ENCODE measurements around the gene KSR1.

Gene KSR1

DNA sequence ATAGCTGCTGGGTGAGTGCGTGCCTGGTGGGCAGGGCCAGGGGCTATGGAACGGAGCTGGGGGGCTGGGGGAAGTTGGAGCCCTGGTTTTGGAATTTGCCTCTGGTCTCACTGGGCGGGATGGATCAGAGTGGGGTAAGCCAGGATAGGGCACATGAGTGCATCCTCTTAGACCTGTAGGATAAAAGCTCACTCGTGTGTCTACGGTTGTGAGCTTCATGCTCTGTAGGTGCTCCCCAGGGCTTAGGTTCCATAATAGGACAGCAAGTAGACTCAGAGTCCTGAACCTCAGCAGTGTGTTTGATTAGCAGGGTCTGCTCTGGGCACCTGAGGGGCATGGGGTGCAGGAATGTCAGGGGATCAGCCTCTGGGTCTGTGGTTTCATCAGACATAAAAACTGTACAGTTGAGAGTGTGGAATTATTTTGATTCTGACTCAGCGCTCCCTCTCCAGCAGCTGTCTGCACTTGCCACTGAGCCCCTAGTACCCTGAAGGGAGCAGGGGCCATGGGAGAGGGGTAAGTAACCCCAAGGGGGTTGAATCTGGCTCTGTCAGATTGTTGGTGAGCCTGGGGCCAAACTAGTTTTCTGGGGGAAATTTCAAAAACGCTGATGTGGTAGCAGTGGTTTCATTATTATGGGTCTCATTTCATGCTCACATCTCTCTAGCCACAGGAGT, 90.5 kb downstream of the KSR1 start:
- DNase-seq (ENCODE audit: extremely low read depth, low read depth): no peak

DNA sequence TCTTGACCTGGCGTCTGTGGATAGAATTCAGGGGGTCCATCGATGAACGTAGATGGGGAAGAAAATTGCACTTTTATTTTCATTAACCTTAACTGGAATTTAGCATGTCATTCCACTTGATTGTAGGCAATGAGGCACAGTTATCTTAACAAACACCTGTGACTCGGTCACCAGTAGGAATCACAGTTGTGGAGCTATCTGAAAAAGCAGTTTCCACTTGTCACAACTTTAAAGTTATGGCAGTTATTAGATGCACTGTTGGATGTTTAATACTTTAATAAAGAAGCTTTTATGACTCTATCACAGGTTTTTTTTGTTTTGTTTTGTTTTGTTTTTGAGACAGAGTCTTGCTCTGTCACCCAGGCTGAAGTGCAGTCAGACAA, 91.0 kb downstream of the KSR1 start:
- TF ChIP-seq, protein P1, sequence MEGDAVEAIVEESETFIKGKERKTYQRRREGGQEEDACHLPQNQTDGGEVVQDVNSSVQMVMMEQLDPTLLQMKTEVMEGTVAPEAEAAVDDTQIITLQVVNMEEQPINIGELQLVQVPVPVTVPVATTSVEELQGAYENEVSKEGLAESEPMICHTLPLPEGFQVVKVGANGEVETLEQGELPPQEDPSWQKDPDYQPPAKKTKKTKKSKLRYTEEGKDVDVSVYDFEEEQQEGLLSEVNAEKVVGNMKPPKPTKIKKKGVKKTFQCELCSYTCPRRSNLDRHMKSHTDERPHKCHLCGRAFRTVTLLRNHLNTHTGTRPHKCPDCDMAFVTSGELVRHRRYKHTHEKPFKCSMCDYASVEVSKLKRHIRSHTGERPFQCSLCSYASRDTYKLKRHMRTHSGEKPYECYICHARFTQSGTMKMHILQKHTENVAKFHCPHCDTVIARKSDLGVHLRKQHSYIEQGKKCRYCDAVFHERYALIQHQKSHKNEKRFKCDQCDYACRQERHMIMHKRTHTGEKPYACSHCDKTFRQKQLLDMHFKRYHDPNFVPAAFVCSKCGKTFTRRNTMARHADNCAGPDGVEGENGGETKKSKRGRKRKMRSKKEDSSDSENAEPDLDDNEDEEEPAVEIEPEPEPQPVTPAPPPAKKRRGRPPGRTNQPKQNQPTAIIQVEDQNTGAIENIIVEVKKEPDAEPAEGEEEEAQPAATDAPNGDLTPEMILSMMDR (IDR thresholded peaks at IDR 0.05; ENCODE audit: low read depth, low read length, missing control alignments): no peak
- H3K4me3 ChIP-seq (replicated peaks; ENCODE audit: low read depth, low read length): no peak overlapping the region

More for the DNA sequence above, 90.5 kb downstream of the KSR1 start:
- H3K4me3 ChIP-seq (replicated peaks; ENCODE audit: low read depth, low read length): no peak overlapping the region
- TF ChIP-seq, protein P1 (IDR thresholded peaks at IDR 0.05; ENCODE audit: low read depth, low read length, missing control alignments): no peak

DNA sequence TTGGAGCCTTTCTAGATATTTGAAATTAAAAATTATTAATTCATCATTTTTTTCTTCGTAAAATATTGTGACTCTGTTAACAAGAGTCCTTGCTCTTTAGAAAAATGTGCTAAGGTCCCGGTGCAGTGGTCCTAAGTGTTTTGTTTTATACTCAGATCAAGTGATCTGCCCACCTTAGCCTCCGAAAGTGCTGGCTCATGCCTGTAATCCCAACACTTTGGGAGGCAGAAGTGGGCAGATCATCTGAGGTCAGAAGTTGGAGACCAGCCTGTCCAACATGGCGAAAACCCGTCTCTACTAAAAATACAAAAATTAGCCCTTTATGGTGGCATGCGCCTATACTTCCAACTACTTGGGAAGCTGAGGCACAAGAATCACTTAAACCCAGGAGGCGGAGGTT, 92.1 kb downstream of the KSR1 start:
- H3K4me3 ChIP-seq (replicated peaks; ENCODE audit: low read depth, low read length): no peak overlapping the region
- no peak for DNase-seq (ENCODE audit: extremely low read depth, low read depth)
- TF ChIP-seq, protein P1 (IDR thresholded peaks at IDR 0.05; ENCODE audit: low read depth, low read length, missing control alignments): no peak

More for the DNA sequence above, 91.0 kb downstream of the KSR1 start:
- no peak for DNase-seq (ENCODE audit: extremely low read depth, low read depth)

DNA sequence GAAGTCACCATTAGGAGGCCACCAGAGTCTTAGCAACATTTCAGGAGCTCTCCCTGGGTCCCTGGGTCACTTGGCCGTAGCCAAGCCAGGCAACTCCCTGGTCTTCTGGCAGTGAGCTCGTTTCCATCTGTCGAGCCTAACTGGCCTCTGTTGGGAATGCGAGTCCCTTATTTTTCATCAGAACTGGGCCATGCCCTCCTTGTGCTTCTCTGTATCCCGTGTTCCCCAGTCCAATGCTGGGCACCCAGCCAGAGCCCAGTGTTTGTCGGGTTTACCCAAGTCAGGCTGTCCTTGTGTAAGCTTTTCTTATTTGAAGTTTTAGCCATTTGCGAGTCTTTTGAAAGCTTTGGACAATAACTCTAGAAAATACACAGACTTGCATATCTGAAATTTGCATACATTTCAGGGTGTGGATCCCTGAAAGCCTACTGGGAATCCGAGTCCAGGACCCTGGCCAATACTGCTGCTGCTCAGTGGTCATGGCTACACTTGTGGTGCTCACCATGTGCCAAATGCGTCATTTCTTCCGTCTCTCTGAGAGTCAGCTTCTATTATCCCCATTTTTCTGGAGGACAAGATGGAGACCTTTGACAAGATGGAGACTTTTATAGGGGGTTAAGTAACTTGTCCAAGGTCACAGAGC, 93.1 kb downstream of the KSR1 start:
- no peak for DNase-seq (ENCODE audit: extremely low read depth, low read depth)
- TF ChIP-seq, protein P1 (IDR thresholded peaks at IDR 0.05; ENCODE audit: low read depth, low read length, missing control alignments): no peak
- no peak overlapping the region for H3K4me3 ChIP-seq (replicated peaks; ENCODE audit: low read depth, low read length)

DNA sequence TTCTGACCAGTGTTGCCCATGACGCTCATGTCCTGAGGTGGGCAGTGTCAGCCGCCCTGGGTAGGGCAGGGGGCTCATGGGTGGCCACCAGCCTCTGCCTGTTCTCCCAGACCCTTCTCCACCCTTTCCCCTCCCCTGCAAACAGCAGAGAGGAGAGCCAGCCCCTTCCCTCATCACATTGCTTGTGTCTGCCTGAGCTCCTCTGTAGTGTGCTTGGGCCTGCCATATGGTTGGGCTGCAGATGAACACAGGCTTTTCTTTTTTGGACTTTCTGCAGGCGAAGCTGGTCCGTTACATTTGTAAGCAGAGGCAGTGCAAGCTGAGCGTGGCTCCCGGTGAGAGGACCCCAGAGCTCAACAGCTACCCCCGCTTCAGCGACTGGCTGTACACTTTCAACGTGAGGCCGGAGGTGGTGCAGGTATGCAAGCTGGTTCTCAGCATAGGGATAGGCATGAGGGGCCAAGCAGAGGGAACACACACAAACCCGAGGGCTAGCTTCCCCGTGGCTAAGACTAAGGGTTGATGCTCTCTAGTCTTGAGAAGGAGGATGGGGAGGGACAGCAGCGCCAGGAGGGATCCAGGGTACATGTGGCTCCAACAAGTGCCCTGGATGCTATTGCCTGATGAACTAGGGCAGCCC, 94.2 kb downstream of the KSR1 start:
- no peak for DNase-seq (ENCODE audit: extremely low read depth, low read depth)
- TF ChIP-seq, protein P1 (IDR thresholded peaks at IDR 0.05; ENCODE audit: low read depth, low read length, missing control alignments): no peak
- no peak overlapping the region for H3K4me3 ChIP-seq (replicated peaks; ENCODE audit: low read depth, low read length)

DNA sequence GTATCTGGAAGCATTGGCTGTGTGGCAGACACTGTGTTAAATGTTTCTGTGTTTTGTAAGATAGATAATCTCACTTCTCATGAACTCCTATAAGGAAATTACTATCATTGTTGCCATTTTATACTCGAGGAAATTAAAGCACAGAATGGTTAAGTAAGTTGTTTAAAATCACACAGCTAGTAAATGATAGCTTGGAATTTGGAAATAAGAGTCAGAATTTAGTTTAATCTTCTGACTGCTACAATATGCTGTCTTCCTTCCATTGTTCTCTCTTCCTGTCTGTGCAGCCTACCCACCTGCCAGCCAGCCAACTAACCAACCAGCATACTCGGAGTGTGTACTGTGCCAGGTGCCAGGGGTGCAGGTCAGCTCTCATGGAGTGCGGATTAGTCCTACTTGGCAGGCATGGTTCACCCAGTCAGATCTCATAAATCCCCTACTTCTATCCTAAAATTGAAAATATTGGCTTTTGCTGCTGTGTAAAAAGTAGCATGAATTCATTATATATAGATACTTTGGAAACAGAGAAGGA, 94.8 kb downstream of the KSR1 start:
- no peak overlapping the region for H3K4me3 ChIP-seq (replicated peaks; ENCODE audit: low read depth, low read length)
- TF ChIP-seq, protein P1 (IDR thresholded peaks at IDR 0.05; ENCODE audit: low read depth, low read length, missing control alignments): no peak
- DNase-seq (ENCODE audit: extremely low read depth, low read depth): no peak
